LNCAP (cell line): ENCODE data around the gene FOXRED2.

Experiments used
- TF ChIP-seq, protein P1 (sequence below): fragments of 450-650 bp; IDR thresholded peaks from 2 replicates; pipeline ENCODE4 v1.5.1; 2017; ENCODE audit warnings: mild to moderate bottlenecking

FOXRED2 gene

GRCh38 chr22:36443198-36443770 is 63.6 kb downstream of the FOXRED2 start:
- TF ChIP-seq, protein P1, sequence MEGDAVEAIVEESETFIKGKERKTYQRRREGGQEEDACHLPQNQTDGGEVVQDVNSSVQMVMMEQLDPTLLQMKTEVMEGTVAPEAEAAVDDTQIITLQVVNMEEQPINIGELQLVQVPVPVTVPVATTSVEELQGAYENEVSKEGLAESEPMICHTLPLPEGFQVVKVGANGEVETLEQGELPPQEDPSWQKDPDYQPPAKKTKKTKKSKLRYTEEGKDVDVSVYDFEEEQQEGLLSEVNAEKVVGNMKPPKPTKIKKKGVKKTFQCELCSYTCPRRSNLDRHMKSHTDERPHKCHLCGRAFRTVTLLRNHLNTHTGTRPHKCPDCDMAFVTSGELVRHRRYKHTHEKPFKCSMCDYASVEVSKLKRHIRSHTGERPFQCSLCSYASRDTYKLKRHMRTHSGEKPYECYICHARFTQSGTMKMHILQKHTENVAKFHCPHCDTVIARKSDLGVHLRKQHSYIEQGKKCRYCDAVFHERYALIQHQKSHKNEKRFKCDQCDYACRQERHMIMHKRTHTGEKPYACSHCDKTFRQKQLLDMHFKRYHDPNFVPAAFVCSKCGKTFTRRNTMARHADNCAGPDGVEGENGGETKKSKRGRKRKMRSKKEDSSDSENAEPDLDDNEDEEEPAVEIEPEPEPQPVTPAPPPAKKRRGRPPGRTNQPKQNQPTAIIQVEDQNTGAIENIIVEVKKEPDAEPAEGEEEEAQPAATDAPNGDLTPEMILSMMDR, result no peak

GRCh38 chr22:36442506-36443197 is 64.2 kb downstream of the FOXRED2 start:
- TF ChIP-seq, protein P1, result no peak

DNA sequence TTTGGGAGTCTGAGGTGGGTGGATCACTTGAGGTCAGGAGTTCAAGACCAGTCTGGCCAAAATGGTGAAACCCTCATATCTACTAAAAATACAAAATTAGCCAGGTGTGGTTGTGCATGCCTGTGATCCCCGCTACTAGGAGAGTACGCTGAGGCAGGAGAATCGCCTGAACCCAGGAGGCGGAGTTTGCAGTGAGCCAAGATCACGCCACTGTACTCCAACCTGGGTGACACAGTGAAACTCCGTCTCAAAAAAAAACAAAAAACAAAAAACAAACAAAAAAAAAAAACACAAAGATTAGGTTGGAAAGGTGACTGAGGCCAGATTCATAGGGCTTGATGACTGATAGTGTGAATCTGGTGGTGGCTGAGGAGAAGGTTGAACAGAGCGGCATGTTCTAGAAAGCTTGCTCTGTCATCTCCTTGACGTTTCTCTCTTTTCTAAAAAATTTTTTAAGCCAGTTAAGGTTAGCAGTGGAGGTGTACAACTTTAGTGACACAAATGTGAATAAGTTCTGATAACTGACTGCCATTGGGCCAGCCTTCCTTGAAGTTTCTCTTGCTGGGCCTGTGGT is 66.3 kb downstream of the FOXRED2 start:
- TF ChIP-seq, protein P1, result no peak

DNA sequence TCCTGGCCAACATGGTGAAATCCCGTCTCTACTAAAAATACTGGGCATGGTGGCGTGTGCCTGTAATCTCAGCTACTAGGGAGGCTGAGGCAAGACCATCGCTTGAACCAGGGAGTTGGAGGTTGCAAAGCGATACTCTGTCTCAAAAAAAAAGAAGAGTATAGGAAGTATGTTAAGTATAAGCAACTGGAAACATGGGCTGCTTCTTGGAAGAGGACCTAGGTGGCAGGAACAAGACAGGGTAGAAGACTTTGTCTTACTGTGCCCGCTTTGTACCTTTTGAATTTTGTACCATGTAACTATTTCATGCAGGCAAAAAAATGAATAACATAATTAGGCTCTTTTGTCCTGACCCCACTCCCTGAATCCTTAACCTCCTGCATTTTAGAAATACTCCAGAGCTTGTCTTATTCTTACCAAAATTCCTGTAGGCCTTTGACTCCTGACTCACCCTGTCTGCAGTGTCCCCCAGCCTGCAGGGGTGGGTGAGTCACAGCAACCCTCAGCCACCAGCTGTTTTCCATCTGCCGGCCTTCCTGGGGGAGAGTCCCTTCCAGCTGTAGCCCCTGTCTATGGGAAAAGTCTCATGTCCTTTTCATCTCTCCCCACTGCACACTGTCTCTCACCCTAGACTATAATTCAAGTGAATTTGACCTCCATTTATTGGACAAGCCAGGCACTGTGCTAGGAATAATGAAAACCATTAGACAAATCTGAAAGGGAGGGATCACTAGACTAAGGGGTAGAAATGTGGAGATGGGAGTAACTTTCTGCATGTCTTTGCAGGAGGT is 67.2 kb downstream of the FOXRED2 start:
- TF ChIP-seq, protein P1, result no peak
